Uterus (tissue), 2 donors: Measurements from ENCODE around the gene CNNM3.

ENCODE experiments used
- POLR2A ChIP-seq, 2 donors: fragments of 450-650 bp; IDR thresholded peaks; one replicate each; pipeline ENCODE4 v1.6.1; 2016; ENCODE audit warnings: antibody characterized with exemption in 2 of 2, mild to moderate bottlenecking in 1 of 2, moderate library complexity in 1 of 2
- TF ChIP-seq, protein P1 (sequence below), 4 experiments: fragments of 200-600 bp in 2 of 4; fragments of 450-650 bp in 2 of 4; sonication (generic) in 2 of 4; IDR thresholded peaks; one replicate each; pipeline ENCODE4 v1.5.1; 2016 to 2019; ENCODE audit warnings: antibody characterized with exemption in 4 of 4, mild to moderate bottlenecking in 2 of 4, moderate library complexity in 1 of 4

DNA sequence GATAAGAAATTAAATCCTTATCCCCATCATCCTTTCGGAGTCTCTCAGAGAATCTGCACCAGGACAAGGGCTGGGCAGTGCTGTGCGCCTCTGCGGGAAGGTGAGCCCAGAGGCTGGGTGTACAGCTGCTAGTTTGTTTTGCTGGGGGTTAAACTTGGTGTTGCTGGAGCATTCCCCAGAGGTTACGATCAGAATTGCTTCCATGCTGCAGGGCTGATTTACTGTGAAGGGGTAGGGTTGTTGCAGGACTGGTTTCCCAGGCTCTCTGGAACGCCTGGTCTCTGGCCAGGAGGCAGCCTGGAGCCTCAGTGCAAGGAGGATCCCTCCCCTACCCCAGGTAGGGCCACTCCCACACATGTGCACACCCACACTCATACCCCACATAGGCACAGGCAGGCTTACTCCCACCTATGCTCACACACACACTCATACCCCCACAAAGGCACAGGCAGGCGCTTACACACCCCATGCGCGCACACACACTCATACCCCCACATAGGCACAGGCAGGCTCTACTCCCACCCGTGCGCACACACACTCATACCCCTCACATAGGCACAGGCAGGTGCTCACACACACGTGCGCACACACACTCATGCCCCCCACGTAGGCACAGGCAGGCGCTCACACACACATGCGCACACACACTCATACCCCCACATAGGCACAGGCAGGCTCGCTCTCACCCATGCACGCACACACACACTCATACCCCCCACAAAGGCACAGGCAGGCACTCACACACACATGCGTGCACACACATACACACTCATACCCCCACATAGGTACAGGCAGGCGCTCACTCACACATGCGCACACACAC lies 44.1 kb upstream of the CNNM3 start:
- TF ChIP-seq, protein P1, sequence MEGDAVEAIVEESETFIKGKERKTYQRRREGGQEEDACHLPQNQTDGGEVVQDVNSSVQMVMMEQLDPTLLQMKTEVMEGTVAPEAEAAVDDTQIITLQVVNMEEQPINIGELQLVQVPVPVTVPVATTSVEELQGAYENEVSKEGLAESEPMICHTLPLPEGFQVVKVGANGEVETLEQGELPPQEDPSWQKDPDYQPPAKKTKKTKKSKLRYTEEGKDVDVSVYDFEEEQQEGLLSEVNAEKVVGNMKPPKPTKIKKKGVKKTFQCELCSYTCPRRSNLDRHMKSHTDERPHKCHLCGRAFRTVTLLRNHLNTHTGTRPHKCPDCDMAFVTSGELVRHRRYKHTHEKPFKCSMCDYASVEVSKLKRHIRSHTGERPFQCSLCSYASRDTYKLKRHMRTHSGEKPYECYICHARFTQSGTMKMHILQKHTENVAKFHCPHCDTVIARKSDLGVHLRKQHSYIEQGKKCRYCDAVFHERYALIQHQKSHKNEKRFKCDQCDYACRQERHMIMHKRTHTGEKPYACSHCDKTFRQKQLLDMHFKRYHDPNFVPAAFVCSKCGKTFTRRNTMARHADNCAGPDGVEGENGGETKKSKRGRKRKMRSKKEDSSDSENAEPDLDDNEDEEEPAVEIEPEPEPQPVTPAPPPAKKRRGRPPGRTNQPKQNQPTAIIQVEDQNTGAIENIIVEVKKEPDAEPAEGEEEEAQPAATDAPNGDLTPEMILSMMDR (IDR thresholded peaks at IDR 0.05): no peak
- TF ChIP-seq POLR2A (IDR thresholded peaks at IDR 0.05): no peak
